ENCODE measurements around the gene NFKB1.

The NFKB1 gene

DNA sequence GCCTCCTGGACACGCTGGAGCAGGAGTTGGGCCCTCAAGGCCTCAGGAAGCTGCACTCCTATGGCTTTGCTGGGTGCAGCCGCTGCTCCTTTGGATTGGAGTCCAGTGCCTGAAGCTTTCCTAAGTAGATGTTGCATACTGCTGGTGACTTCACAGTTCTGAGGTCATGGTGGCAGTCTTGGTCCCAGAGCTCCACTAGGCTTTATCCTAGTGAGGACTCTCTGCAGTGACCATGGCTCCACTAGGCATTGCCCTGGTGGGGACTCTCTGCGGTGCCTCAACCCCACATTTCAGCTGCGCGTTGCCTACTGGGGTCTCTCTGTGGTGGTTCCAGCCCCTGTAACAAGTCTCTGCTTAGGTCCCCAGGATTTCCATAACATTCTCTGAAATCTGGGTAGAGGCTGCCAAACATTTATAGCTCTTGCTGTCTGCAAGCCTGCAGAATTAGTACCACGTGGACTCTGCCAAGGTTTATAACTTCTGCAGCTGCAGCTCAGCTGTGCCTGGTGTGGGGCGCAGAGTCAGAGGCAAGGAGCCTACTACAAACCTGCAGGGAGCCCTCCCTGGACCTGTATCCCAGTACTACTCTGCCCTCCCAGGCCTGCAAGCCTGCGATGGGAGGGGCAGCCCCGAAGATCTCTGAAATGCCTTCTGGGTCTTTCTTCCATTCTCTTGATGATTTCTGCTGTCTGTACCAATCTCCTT lies 46.0 kb upstream of the NFKB1 start:
- H3K36me3 ChIP-seq (ENCODE audit: control insufficient read depth, insufficient read depth, low read length): no peaks in the 10 kb centered on the region
- no peaks in the 10 kb centered on the region for H3K79me2 ChIP-seq
- no peak overlapping the region for H3K4me3 ChIP-seq (ENCODE audit: low read depth, low read length)
- H3K4me2 ChIP-seq (ENCODE audit: low read length): no peak overlapping the region
- H3K27ac ChIP-seq: no peak overlapping the region
- H3K9me3 ChIP-seq (ENCODE audit: control insufficient read depth, low read length): no peaks in the 10 kb centered on the region
- no peaks in the 10 kb centered on the region for H3K4me1 ChIP-seq
- TF ChIP-seq, protein P1, sequence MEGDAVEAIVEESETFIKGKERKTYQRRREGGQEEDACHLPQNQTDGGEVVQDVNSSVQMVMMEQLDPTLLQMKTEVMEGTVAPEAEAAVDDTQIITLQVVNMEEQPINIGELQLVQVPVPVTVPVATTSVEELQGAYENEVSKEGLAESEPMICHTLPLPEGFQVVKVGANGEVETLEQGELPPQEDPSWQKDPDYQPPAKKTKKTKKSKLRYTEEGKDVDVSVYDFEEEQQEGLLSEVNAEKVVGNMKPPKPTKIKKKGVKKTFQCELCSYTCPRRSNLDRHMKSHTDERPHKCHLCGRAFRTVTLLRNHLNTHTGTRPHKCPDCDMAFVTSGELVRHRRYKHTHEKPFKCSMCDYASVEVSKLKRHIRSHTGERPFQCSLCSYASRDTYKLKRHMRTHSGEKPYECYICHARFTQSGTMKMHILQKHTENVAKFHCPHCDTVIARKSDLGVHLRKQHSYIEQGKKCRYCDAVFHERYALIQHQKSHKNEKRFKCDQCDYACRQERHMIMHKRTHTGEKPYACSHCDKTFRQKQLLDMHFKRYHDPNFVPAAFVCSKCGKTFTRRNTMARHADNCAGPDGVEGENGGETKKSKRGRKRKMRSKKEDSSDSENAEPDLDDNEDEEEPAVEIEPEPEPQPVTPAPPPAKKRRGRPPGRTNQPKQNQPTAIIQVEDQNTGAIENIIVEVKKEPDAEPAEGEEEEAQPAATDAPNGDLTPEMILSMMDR (IDR thresholded peaks at IDR 0.05): no peak
- H3K9ac ChIP-seq: no peak overlapping the region
- no peak overlapping the region for H2AFZ ChIP-seq
- H3K27me3 ChIP-seq (ENCODE audit: control insufficient read depth, insufficient read depth, low read length): no peaks in the 10 kb centered on the region

DNA sequence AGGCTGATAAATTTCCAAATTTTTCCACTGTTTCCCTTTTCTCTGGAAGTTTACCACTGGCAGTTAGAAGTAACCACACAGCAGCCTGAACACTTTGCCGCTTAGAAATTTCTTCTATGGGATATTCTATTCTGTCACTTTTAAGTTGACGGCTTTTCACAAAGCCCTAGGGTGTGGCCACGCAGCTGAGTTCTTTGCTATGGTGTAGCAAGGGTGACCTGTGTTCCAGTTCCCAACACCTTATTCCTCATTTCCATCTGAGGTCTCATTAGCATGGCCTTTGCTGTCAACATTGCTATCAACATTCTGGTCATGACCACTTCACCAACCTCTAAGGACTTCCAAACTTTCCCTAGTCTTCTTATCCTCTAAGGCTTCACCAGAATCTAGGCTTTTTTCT lies 45.4 kb upstream of the NFKB1 start:
- no peaks in the 10 kb centered on the region for H3K9me3 ChIP-seq (ENCODE audit: control insufficient read depth, low read length)
- H3K79me2 ChIP-seq: no peaks in the 10 kb centered on the region
- H3K36me3 ChIP-seq (ENCODE audit: control insufficient read depth, insufficient read depth, low read length): no peaks in the 10 kb centered on the region
- H3K27me3 ChIP-seq (ENCODE audit: control insufficient read depth, insufficient read depth, low read length): no peaks in the 10 kb centered on the region
- H3K4me2 ChIP-seq (ENCODE audit: low read length): no peak overlapping the region
- no peak overlapping the region for H3K9ac ChIP-seq
- H3K27ac ChIP-seq: no peak overlapping the region
- no peaks in the 10 kb centered on the region for H3K4me1 ChIP-seq
- no peak overlapping the region for H2AFZ ChIP-seq
- no peak overlapping the region for H3K4me3 ChIP-seq (ENCODE audit: low read depth, low read length)
- TF ChIP-seq, protein P1 (IDR thresholded peaks at IDR 0.05): no peak

DNA sequence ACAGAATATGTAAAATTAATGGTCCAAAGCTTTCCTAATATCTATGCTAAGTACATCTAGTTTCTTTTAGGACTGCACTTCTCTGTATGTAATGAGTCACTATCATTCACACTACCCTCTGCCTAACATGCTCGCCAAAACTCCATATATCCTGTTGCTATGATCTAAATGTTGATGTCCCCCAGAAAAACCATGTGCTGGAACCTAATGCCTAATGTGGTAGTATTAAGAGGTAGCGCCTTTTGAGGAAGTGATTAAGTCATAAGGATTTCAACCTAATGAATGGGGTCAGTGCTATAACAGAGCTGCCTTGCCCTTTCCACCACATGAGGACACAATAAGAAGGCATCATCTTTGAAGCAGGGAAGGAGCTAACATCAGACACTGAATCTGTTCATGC lies 34.9 kb upstream of the NFKB1 start:
- Histone ChIP-seq H3K27ac (no peak overlapping the region), H2AFZ (no peak overlapping the region), H3K9me3 (ENCODE audit: control insufficient read depth, low read length) (no peaks in the 10 kb centered on the region), H3K9ac (no peak overlapping the region), H3K4me3 (ENCODE audit: low read depth, low read length) (no peak overlapping the region), H3K36me3 (ENCODE audit: control insufficient read depth, insufficient read depth, low read length) (no peaks in the 10 kb centered on the region), H3K79me2 (no peaks in the 10 kb centered on the region), H3K27me3 (ENCODE audit: control insufficient read depth, insufficient read depth, low read length) (no peaks in the 10 kb centered on the region), H3K4me2 (ENCODE audit: low read length) (no peak overlapping the region), H3K4me1 (no peaks in the 10 kb centered on the region)
- TF ChIP-seq, protein P1 (IDR thresholded peaks at IDR 0.05): no peak

DNA sequence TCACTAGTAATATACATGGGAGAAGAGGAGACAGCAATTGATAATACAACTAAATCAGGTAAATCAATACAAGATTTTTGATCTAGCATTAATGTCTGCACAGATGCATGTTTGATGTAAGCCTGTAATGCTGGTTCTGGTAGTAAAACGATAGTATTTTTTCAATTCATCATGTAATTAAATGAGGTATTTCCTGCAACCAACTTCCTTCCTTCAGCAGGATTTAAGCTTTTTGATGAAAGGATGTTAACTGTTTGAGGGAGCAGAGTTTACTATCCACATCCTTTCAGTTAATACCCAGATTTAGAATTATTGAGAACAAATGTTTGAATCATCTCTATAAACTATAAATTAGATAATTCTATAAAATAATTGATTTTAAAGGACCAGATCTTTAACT lies 31.4 kb upstream of the NFKB1 start:
- Histone ChIP-seq H3K4me2 (ENCODE audit: low read length) (no peak overlapping the region), H3K79me2 (no peaks in the 10 kb centered on the region), H3K27me3 (ENCODE audit: control insufficient read depth, insufficient read depth, low read length) (no peaks in the 10 kb centered on the region), H3K4me3 (ENCODE audit: low read depth, low read length) (no peak overlapping the region), H3K27ac (no peak overlapping the region), H3K9ac (no peak overlapping the region), H3K36me3 (ENCODE audit: control insufficient read depth, insufficient read depth, low read length) (no peaks in the 10 kb centered on the region), H3K9me3 (ENCODE audit: control insufficient read depth, low read length) (no peaks in the 10 kb centered on the region), H2AFZ (no peak overlapping the region), H3K4me1 (no peaks in the 10 kb centered on the region)
- TF ChIP-seq, protein P1 (IDR thresholded peaks at IDR 0.05): no peak

DNA sequence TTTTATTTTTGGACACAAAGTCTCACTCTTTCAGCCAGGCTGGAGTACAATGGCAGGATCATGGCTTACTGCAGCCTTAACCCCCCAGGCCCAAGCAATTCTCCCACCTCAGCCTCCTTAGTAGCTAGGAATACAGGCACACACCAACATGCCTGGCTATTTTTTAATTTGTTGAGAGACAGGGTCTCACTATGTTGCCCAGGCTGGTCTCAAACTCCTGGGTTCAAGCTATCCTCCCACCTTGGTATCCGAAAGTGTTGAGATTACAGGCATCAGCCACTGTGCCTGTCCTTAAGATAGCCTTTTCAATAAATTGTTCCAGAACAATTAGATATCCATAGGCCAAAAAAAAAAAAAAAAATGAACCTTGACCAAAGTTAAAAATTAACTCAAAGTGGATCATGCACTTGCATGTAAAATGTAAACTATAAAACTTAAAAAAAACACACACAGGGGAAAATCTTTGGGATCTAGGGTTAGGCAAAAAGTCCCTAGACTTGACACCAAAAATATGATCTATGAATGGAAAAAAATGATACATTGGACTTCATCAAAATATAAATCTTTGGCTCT lies 28.6 kb upstream of the NFKB1 start:
- H3K27me3 ChIP-seq (ENCODE audit: control insufficient read depth, insufficient read depth, low read length): no peaks in the 10 kb centered on the region
- H2AFZ ChIP-seq: no peak overlapping the region
- H3K4me2 ChIP-seq (ENCODE audit: low read length): no peak overlapping the region
- H3K4me3 ChIP-seq (ENCODE audit: low read depth, low read length): no peak overlapping the region
- H3K4me1 ChIP-seq: no peaks in the 10 kb centered on the region
- H3K36me3 ChIP-seq (ENCODE audit: control insufficient read depth, insufficient read depth, low read length): no peaks in the 10 kb centered on the region
- H3K9me3 ChIP-seq (ENCODE audit: control insufficient read depth, low read length): no peaks in the 10 kb centered on the region
- TF ChIP-seq, protein P1 (IDR thresholded peaks at IDR 0.05): no peak
- H3K9ac ChIP-seq: no peak overlapping the region
- H3K79me2 ChIP-seq: no peaks in the 10 kb centered on the region
- no peak overlapping the region for H3K27ac ChIP-seq
